Spinal cord (tissue), 10 donors: ENCODE measurements around the gene CLDN8. TPM values are rescaled to one million over a fixed set of nuclear protein-coding genes. Genes with fewer than 3 reads are reported as not detected.

ENCODE experiments used
- DNase-seq, 6 donors: peaks; one replicate each; pipeline versions ENCODE4 v3.0.0 to v3.0.0-alpha.2; 2013 to 2015; ENCODE audit warnings: low spot score in 6 of 6, low read depth in 4 of 6
- H3K27ac ChIP-seq: one replicate; pipeline ENCODE4 v1.5.1; 2013; ENCODE audit warnings: low read depth, low read length, control low read depth
- H3K27me3 ChIP-seq: one replicate; pipeline ENCODE4 v1.6.1; 2013; ENCODE audit warnings: low read length; ENCODE audit not compliant: control insufficient read depth, insufficient read depth
- H3K36me3 ChIP-seq: one replicate; pipeline ENCODE4 v1.6.1; 2013; ENCODE audit warnings: low read length; ENCODE audit not compliant: control insufficient read depth, insufficient read depth
- H3K4me1 ChIP-seq: one replicate; pipeline ENCODE4 v1.6.1; 2013; ENCODE audit warnings: low read length; ENCODE audit not compliant: control insufficient read depth, insufficient read depth
- H3K4me3 ChIP-seq: one replicate; pipeline ENCODE4 v1.5.1; 2013; ENCODE audit warnings: low read depth, low read length, control low read depth
- H3K9me3 ChIP-seq: one replicate; pipeline ENCODE4 v1.6.1; 2013; ENCODE audit warnings: low read length; ENCODE audit not compliant: control insufficient read depth, insufficient read depth
- WGBS: methylation state at CpG from one replicate; pipeline ENCODE4 v1.1.5; 2013; ENCODE audit warnings: missing lambda C conversion rate; ENCODE audit not compliant: insufficient coverage; 5-methylcytosine and 5-hydroxymethylcytosine counted together
- long read RNA-seq, 4 donors: transcript quantifications; one replicate each; lab custom pipeline, GENCODE V29; 2026
- polyA plus RNA-seq, 2 donors: library from polyadenylated mRNA; unstranded; fragments of 120-200 nt; gene quantifications; one replicate each; pipeline ENCODE4 v1.2.1, GENCODE V29; 2013; ENCODE audit not compliant: insufficient read length in 2 of 2
- total RNA-seq, 2 donors: library from RNA; depleted of rRNA in 1 of 2; stranded (reverse); fragments of 120-200 nt in 1 of 2; fragments of >200 nt in 1 of 2; gene quantifications; one replicate each; pipeline versions ENCODE4 v1.2.3 to v1.2.4, GENCODE V29; 2013 to 2014
- donor health status: healthy.

CLDN8 gene
- under 1 TPM in 1 of 2 donors, not detected in 1; 0.11 TPM for total RNA-seq
- polyA plus RNA-seq, result under 1 TPM in 1 of 2 donors, not detected in 1; 0.20 TPM
- long read RNA-seq, donor 1, result 0 reads
- long read RNA-seq, donor 2, partial matches to known transcripts, result 0 of 1 reads
- long read RNA-seq, donor 2, other reads (novel, unspliced or antisense), result 0 of 1 reads
- long read RNA-seq, donor 3, result 0 reads
- long read RNA-seq, donor 4, partial matches to known transcripts, result 0 of 1 reads
- long read RNA-seq, donor 4, other reads (novel, unspliced or antisense), result 0 of 1 reads

GRCh38 chr21:30216041-30216723 is at the start of gene CLDN8:
TSS of gene CLDN8 (minus strand) at chr21:30216097. CDS start at chr21:30215925, 172 bp downstream.
- Histone ChIP-seq H3K4me3 (no peak within 1 kb of the TSS), H3K27ac (no peak within 1 kb of the TSS), H3K4me1 (no peaks in the 10 kb centered on the region), H3K9me3 (no peaks in the 10 kb centered on the region), H3K27me3 (no peaks in the 10 kb centered on the region), H3K36me3 (no peaks in the 10 kb centered on the region)
- 77% methylated on average over 3 of the region's 5 CpGs for WGBS
- no peak for DNase-seq

GRCh38 chr21:30257773-30258172 is 41.9 kb upstream of the CLDN8 start:
- H3K36me3 ChIP-seq, result no peaks in the 10 kb centered on the region
- H3K27me3 ChIP-seq, result no peaks in the 10 kb centered on the region
- H3K9me3 ChIP-seq, result no peaks in the 10 kb centered on the region
- WGBS, result 53% methylated on average over 3 of the region's 4 CpGs
- H3K27ac ChIP-seq, result no peak overlapping the region
- no peaks in the 10 kb centered on the region for H3K4me1 ChIP-seq
- no peak overlapping the region for H3K4me3 ChIP-seq
- peak in 1 of 6 donors; percentile 8 for DNase-seq

GRCh38 chr21:30256100-30256499 is 40.2 kb upstream of the CLDN8 start:
- Histone ChIP-seq H3K27ac (no peak overlapping the region), H3K27me3 (no peaks in the 10 kb centered on the region), H3K9me3 (no peaks in the 10 kb centered on the region), H3K4me1 (no peaks in the 10 kb centered on the region), H3K4me3 (no peak overlapping the region), H3K36me3 (no peaks in the 10 kb centered on the region)
- 100% methylated on average over 2 of the region's 4 CpGs for whole genome bisulfite sequencing
- no peak for DNase-seq

- Histone ChIP-seq H3K4me1 (no peaks in the 10 kb centered on the region), H3K9me3 (no peaks in the 10 kb centered on the region), H3K36me3 (no peaks in the 10 kb centered on the region), H3K27me3 (no peaks in the 10 kb centered on the region), H3K4me3 (no peak overlapping the region), H3K27ac (no peak overlapping the region)
- DNase-seq, result no peak
- 100% methylated on average over 1 of the region's 1 CpG for WGBS
Measured at GRCh38 chr21:30255679-30256078, 39.8 kb upstream of the CLDN8 start.

GRCh38 chr21:30251781-30252180 is 35.9 kb upstream of the CLDN8 start:
- Histone ChIP-seq H3K4me3 (no peak overlapping the region), H3K36me3 (no peaks in the 10 kb centered on the region), H3K27ac (no peak overlapping the region), H3K27me3 (no peaks in the 10 kb centered on the region), H3K9me3 (no peaks in the 10 kb centered on the region), H3K4me1 (no peaks in the 10 kb centered on the region)
- DNase-seq, result no peak
- WGBS, result no CpG with 5 or more reads among the region's 1 CpG

- WGBS, result no CpG with 5 or more reads among the region's 3 CpGs
- Histone ChIP-seq H3K36me3 (no peaks in the 10 kb centered on the region), H3K27me3 (no peaks in the 10 kb centered on the region), H3K4me3 (no peak overlapping the region), H3K27ac (no peak overlapping the region), H3K4me1 (no peaks in the 10 kb centered on the region), H3K9me3 (no peaks in the 10 kb centered on the region)
- DNase-seq, result no peak
Measured at GRCh38 chr21:30249936-30250335, 34.0 kb upstream of the CLDN8 start.

- Histone ChIP-seq H3K9me3 (no peaks in the 10 kb centered on the region), H3K27ac (no peak overlapping the region), H3K36me3 (no peaks in the 10 kb centered on the region), H3K4me1 (no peaks in the 10 kb centered on the region), H3K27me3 (no peaks in the 10 kb centered on the region), H3K4me3 (no peak overlapping the region)
- 92% methylated on average over 7 of the region's 9 CpGs for WGBS
- DNase-seq, result no peak
Measured at GRCh38 chr21:30248844-30249243, 32.9 kb upstream of the CLDN8 start.

GRCh38 chr21:30245061-30245460 is 29.2 kb upstream of the CLDN8 start:
- no peak overlapping the region for H3K27ac ChIP-seq
- H3K4me1 ChIP-seq, result no peaks in the 10 kb centered on the region
- no peaks in the 10 kb centered on the region for H3K9me3 ChIP-seq
- H3K36me3 ChIP-seq, result no peaks in the 10 kb centered on the region
- no peak for DNase-seq
- no peak overlapping the region for H3K4me3 ChIP-seq
- no peaks in the 10 kb centered on the region for H3K27me3 ChIP-seq

GRCh38 chr21:30243691-30244090 is 27.8 kb upstream of the CLDN8 start:
- no peak overlapping the region for H3K27ac ChIP-seq
- DNase-seq, result no peak
- H3K36me3 ChIP-seq, result no peaks in the 10 kb centered on the region
- H3K4me1 ChIP-seq, result no peaks in the 10 kb centered on the region
- H3K9me3 ChIP-seq, result no peaks in the 10 kb centered on the region
- H3K27me3 ChIP-seq, result no peaks in the 10 kb centered on the region
- no peak overlapping the region for H3K4me3 ChIP-seq

- 100% methylated on average over 1 of the region's 3 CpGs for WGBS
- no peak for DNase-seq
- H3K4me1 ChIP-seq, result no peaks in the 10 kb centered on the region
Measured at GRCh38 chr21:30240661-30241060, 24.8 kb upstream of the CLDN8 start.

More at GRCh38 chr21:30240661-30241060, 24.8 kb upstream of the CLDN8 start:
- Histone ChIP-seq H3K27ac (no peak overlapping the region), H3K36me3 (no peaks in the 10 kb centered on the region), H3K4me3 (no peak overlapping the region), H3K27me3 (no peaks in the 10 kb centered on the region), H3K9me3 (no peaks in the 10 kb centered on the region)
